Measurements from ENCODE around the gene QKI.
A peak's percentile ranks its signal among the peaks of the same experiment; 100 is the strongest.

QKI gene

GRCh38 chr6:163489584-163489983 is 75.1 kb downstream of the QKI start:
- DNase-seq: peak in 2 of 4 experiments; percentile 31 to 41

GRCh38 chr6:163490826-163491577 is 76.5 kb downstream of the QKI start:
- no peak for DNase-seq

- no peak for DNase-seq
These were observed 77.3 kb downstream of the QKI start for GRCh38 chr6:163491737-163492300.

GRCh38 chr6:163494279-163494727 is 79.8 kb downstream of the QKI start:
- no peak for DNase-seq

- no peak for DNase-seq
These were observed 81.7 kb downstream of the QKI start for GRCh38 chr6:163496205-163496604.

- peak in 2 of 4 experiments; percentile 11 to 37 for DNase-seq
These were observed 85.6 kb downstream of the QKI start for GRCh38 chr6:163500105-163500504.

- no peak for DNase-seq
These were observed 86.5 kb downstream of the QKI start for GRCh38 chr6:163501026-163501425.

GRCh38 chr6:163501439-163501838 is 86.9 kb downstream of the QKI start:
- DNase-seq: no peak

- DNase-seq: no peak
These were observed 90.6 kb downstream of the QKI start for GRCh38 chr6:163504984-163505640.

- no peak for DNase-seq
These were observed 93.4 kb downstream of the QKI start for GRCh38 chr6:163507965-163508364.

- no peak for DNase-seq
These were observed 98.5 kb downstream of the QKI start for GRCh38 chr6:163513003-163513402.

- DNase-seq: no peak
These were observed 99.2 kb downstream of the QKI start for GRCh38 chr6:163513570-163514166.

GRCh38 chr6:163516908-163517307 is 102.4 kb downstream of the QKI start:
- DNase-seq: no peak

- no peak for DNase-seq
These were observed 106.4 kb downstream of the QKI start for GRCh38 chr6:163520956-163521355.

- DNase-seq: no peak
These were observed 107.5 kb downstream of the QKI start for GRCh38 chr6:163522033-163522432.

- no peak for DNase-seq
These were observed 111.4 kb downstream of the QKI start for GRCh38 chr6:163525926-163526325.

GRCh38 chr6:163526346-163526745 is 111.8 kb downstream of the QKI start:
- DNase-seq: no peak

- no peak for DNase-seq
These were observed 112.8 kb downstream of the QKI start for GRCh38 chr6:163527291-163527690.

GRCh38 chr6:163529605-163530004 is 115.1 kb downstream of the QKI start:
- DNase-seq: no peak

GRCh38 chr6:163530406-163530805 is 115.9 kb downstream of the QKI start:
- no peak for DNase-seq

GRCh38 chr6:163531122-163531521 is 116.6 kb downstream of the QKI start:
- DNase-seq: peak in 3 of 4 experiments; percentile 30 to 46 (median 36)

GRCh38 chr6:163532526-163533078 is 118.1 kb downstream of the QKI start:
- no peak for DNase-seq

- DNase-seq: peak; percentile 50 to 82 (median 65)
These were observed 118.9 kb downstream of the QKI start for GRCh38 chr6:163533443-163533842.

All from suppressor macrophage (primary cell).